Gastroesophageal sphincter (tissue), 3 donors: ENCODE results near the gene THBS1.

Source experiments
- POLR2AphosphoS5 ChIP-seq: sonication (generic); formaldehyde crosslinking; IDR thresholded peaks from one replicate; pipeline ENCODE4 v1.6.1; 2017; ENCODE audit warnings: antibody characterized with exemption
- TF ChIP-seq, protein P1 (sequence below), 4 experiments: fragments of 200-600 bp in 2 of 4; fragments of 450-650 bp in 2 of 4; sonication (generic) in 1 of 4; IDR thresholded peaks; one replicate each; pipeline ENCODE4 v1.5.1; 2017 to 2019; ENCODE audit warnings: antibody characterized with exemption in 4 of 4, mild to moderate bottlenecking in 2 of 4, moderate library complexity in 2 of 4

DNA sequence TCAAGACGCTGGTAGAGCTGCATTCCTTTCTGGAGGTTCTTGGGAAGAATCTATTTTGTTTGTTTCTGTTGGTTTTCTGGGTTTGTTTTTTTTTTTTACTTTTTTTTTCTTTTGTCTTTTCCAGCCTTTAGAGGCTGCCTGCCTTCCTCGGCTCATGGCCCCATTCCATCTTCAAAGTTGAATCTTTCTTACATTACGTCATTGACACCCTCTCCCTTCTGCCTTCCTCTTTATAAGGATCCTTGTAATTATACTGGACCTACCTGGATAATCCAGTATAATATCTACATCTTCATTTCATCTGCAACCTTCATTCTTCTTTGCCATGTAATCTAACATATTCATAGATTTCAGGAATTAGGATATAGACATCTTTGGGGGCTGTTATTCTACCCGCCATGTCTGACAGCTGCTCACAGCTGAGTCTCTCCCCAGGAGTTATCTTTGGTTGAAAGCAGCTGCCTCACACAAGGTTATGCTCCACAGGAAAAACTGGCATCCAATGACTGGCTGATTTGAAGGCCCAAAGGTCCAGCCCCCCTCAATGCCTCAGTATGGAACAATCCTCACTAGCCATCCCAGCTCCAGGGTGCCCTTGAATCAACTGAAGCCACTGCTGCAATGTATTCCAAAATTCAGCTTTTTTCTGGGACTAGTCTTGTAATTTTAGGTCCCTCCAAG, 38.4 kb upstream of the THBS1 start:
- TF ChIP-seq, protein P1, sequence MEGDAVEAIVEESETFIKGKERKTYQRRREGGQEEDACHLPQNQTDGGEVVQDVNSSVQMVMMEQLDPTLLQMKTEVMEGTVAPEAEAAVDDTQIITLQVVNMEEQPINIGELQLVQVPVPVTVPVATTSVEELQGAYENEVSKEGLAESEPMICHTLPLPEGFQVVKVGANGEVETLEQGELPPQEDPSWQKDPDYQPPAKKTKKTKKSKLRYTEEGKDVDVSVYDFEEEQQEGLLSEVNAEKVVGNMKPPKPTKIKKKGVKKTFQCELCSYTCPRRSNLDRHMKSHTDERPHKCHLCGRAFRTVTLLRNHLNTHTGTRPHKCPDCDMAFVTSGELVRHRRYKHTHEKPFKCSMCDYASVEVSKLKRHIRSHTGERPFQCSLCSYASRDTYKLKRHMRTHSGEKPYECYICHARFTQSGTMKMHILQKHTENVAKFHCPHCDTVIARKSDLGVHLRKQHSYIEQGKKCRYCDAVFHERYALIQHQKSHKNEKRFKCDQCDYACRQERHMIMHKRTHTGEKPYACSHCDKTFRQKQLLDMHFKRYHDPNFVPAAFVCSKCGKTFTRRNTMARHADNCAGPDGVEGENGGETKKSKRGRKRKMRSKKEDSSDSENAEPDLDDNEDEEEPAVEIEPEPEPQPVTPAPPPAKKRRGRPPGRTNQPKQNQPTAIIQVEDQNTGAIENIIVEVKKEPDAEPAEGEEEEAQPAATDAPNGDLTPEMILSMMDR (IDR thresholded peaks at IDR 0.05): no peak
- no peak for TF ChIP-seq POLR2AphosphoS5
